HG03066 (cell line): ENCODE results near the gene AADAT.
"Not testable (repeated sequence)": the region's sequence is repeated elsewhere in the genome, so short reads cannot be mapped to it uniquely, and the experiment has no call there.

ENCODE experiments used
- ATAC-seq: cut with Tn5 transposase; IDR thresholded peaks from one replicate; pipeline ENCODE4 v1.9.1; 2021; ENCODE audit warnings: low read depth; ENCODE audit not compliant: unreplicated experiment

AADAT gene

DNA sequence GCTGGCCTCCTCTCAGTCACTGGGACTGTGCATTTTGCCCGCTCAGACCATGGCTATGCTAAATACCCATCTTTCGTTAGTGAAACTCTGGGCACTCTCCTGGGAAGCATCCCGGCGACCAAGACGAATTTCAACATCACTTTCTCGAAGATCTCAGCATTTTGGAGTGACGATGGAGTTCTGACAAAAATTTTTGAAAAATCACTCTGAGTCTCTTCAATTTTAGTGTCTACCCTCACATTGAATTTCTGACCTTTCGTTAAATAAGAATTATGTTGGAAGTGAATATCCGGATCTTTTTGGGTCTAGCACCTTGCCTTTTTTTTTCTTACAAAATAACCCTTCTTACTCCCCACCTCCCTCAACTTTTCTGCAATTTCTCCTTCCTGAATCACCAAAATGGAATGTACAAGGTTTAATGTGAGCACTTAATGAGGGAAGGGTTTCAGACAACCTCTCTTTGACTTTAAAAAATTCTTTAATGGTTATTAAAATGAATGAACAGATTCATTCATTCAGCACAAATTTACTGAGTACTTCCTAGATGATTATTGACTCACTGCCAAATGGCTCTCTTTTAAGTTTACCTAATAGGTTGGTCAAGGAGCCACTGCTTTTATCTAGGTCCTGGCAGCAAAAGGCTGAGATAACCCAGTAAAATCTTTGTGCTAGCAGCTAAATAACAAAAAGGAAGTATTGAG lies 746 bp upstream of the AADAT start:
- ATAC-seq, result no peak

DNA sequence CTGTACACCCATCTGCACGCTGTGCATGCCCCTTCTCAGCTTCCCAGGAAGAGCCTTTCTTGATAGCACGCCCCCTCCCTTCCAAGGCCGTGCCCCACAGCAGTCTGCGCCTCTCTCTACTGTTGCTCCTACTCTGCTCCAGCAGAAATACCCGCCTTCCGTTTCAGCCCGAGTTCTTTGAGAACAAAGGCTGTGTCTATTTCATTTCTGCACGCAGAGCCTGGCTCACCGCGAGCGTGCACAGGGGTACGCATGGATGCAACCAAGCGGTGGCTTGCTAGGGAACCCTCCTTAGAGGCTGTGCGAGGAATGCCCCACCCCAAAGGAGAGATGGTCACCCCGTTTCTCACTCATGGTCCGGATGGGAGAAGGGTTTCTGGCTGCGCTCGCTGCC lies 485 bp downstream of the AADAT start:
- no peak for ATAC-seq

DNA sequence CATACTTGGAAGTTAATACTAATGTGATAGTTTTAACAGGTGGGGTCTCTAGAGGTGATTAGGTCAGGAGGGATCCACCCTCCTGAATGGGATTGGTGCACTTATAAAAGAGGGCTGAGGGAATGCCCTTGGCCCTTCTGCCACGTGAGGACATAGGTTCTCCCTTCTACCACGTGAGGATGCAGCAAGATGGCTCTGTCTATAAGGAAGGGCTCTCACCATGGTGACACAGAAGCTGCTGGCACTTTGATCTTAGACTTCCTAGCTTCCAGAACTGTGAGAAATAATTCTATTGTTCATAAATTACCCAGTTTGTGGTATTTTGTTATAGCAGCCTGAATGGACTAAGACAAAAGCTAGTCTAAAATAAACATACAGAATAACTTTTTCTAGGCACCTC lies 1.0 kb downstream of the AADAT start:
- ATAC-seq, result no peak

DNA sequence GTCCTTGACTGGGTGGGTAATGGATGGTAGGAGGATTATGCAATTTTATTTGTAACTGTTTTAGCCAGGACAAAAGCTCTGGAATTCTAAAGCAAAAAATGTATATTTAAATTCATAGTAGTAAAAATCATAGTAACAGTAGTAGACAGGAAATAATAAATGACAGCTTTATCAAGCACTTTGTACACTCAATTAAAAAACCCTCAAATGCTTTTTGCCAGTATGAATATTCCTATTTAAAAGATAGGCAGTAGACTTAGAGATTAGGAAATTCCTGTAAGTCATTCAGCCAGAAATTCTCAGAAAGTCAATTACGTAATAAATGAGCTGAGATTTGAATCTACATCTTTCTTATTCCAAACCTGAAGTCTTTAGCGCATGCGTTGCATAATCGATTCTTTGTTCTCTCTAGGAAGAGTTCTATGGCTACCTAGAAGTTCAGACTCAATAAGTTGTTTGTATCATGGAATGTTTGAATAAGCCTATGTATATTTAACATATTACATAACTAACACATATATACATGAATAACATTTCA lies 2.5 kb downstream of the AADAT start:
- ATAC-seq, result no peak

DNA sequence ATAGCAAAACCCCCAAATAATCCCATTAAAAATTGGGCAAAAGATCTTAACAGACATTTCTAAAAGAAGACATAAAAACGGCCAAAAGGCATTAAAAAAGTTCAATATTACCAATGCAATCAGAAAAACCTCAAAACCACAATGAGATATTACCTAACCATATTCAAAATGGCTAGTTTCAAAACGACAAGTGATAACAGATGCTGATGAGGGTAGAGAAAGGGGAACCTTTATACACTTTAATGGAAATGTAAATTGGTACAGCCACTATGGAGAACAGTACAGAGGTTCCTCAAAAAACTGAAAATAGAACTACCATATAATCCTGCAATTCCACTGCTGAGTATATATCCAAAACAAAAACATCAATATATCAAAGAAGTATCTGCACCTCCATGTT lies 6.2 kb downstream of the AADAT start:
- no peak for ATAC-seq

DNA sequence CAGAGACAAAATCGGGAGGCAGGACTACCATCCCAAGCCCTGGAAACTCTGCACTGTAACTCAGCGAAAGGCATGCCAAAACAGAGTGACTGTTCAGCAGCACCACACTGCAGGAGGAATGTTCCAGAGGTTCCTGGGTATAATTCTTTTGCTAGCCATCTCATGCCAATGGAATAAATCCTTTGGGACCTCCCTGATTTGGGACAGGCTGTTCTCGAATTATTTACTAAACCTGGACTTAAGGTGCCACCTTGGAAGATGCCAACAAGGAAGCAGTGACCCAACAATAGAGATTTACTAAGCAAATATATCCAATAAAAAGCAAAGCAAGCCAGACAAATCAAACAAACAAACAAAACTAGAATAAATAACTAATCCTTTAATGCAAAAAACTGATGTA lies 9.3 kb downstream of the AADAT start:
- ATAC-seq, result no peak

DNA sequence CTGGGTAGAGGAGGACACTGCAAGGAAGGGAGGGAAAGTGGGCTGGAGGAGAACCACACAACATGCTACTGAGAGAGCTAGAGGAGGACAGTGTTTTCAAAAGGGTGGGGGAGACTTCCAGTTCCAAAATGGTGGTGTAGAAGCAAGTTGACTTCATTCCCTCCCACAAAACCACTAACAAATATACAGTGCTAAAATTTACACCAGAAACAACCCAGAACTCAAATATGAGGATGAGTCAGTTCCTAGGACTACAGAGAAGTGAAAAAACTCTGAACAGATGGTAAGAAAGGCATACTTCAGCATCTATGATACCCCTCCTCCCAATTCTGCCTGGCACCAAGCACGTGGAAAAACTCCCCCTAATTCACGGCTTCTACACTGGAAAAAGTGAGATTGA lies 9.8 kb downstream of the AADAT start:
- no peak for ATAC-seq

DNA sequence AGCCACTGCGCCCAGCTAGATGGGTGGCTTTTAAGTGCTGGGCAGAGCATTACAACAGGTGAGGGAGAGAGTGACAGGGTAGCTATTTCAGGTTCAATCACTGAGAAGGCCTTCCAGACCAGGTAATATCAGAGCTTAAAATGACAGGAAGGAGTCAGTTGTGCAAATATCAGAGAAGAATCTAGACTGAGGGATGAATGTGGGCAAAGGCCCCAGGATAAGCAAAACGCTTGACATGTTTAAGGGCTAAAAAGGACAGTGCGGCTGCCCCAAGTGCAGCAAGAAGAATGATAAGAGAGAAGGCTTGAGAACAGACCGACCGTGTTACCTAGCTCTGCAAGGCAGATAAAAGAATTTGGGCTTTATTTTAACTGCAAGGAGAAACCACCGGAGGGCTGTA lies 18.6 kb downstream of the AADAT start:
- no peak for ATAC-seq

DNA sequence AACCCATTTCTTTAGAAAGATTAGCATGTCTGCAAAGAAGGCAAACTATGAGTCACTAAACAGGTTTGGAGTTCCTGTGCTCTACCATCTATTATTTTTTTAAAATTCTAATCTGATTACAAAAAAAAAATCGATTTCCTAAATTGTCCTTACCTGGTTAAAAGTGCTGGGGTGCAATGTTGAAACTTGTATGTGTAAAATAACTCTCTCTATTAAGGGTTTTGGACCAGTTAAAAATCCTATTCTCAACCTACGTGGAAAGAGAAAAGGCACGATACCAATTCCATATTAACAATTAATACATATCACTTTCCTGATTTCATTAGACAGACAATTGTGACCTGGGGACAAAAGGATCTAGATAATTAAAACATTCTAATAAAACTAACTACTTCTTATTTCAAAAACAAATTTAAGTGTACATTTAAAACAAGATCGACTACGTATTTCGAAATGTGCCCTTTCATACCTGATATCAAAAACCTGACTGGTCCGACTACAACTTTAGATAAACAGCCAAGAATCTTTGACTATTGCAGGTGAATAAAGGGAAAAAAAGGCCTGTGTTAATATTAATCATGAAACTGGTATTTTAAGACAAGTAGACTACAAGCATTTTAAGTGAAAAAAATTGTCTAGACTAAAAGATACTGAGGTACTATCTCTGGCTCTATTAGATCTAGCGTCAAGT lies 21.2 kb downstream of the AADAT start:
- no peak for ATAC-seq

DNA sequence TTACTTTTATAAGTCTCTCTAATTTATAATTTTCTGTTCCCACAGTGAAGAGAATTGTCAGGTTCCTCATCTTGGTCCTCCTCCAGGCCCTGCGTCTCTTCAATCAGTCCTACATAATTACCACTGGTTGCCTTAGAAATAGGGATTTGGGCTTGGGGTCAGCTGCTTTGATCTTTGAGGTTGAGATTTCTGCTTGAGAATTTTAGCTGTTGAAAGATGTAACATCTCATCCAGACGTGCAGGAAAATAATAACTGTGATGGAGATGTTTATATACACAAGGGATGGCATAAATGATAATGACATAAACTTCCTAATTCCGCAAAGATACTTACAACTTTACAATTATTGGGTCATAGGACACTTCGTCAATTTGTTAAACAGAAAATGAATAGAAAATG lies 30.3 kb downstream of the AADAT start:
- ATAC-seq, result no peak

DNA sequence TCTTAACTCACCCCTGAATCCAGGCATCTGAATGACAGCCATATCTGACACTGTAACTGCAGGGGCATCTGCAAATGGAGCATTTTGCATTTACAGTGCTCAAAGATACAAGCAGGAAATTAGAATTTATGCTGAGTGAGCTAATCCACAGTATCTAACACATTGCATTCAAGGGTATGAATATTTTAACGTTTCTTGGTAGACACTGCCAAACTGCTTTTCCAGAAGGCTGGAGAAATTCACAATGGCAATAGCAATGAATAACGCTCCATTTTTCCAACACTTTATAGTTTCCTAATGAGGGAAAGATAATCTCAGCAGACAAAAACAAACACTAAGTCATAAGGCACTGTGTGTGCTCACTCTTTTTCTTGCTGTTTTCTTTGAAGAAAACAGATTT lies 30.9 kb downstream of the AADAT start:
- no peak for ATAC-seq

DNA sequence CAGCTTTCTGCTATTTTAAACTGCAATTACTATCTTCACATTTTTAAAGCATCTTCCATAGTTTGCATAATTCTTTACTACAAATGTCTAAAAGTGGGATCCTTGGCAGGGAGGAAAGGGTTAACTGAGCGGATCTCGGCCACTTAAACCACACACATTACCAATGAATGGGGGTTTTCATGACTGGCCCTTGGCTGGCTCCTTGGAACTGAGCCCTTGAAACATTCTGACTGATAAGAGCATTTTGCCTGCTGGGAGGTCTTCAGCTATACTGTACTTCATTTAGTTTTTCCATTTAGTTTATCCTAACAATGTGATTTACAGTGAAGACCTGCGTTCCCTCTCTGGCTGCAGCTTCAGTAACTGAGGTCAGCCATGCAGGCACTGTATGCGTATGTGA lies 31.9 kb downstream of the AADAT start:
- ATAC-seq, result no peak

DNA sequence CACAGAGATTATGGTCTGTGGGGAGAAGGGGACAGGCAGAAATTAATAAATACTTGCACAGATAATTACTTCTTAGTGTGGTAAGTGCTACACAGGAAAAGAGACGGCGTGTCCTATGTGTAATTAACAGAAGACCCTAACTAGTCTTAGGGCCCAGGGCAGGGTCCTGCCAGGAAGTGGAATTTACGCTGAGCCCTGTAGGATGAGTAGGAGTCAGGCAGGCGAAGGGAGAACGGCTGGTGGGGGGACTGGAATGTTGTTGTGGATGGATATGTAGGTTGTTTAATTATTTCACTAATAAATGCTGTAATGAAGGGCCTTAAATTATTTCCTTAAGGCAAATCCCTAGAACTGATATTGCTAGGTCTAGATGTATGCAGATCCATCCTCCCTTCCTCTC lies 36.8 kb downstream of the AADAT start:
- ATAC-seq, result no peak

DNA sequence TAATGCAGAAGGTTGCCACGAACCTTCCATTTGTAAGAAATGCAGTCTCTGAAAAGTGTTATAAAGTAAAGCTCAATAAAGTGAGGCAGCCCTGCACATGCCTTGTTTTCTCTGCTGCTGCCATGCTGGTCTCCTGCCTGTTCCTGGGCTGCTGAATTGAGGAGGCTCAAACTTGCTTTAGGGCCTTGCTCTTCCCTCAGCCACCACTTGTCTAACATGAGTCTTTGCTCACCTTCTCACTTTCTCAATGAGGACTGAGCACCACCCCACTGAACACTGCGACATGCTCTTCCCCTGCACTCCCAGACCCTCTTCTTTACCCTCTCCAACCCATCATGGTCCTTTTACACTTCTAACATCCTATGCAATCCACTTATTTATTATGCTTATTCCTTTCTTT lies 38.4 kb downstream of the AADAT start:
- ATAC-seq, result no peak

DNA sequence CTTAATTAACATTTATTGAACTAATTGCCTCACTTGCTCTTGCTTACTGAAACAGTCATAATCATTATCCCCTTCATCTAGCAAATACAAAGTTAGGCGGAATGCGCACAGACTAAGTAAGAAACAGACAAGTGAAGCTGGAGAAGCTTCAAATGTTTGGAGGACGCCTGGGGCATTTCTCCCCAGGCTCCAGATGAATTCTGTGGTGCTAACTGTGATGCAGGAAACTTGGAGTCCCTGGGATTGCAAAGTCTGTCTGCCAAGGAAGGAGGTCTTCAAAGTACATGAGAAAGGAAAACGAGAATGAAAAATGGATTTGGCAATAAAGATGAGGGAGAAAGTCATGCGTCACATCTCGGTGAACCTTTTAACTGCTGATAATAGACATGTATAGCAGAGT lies 40.0 kb downstream of the AADAT start:
- ATAC-seq, result no peak

DNA sequence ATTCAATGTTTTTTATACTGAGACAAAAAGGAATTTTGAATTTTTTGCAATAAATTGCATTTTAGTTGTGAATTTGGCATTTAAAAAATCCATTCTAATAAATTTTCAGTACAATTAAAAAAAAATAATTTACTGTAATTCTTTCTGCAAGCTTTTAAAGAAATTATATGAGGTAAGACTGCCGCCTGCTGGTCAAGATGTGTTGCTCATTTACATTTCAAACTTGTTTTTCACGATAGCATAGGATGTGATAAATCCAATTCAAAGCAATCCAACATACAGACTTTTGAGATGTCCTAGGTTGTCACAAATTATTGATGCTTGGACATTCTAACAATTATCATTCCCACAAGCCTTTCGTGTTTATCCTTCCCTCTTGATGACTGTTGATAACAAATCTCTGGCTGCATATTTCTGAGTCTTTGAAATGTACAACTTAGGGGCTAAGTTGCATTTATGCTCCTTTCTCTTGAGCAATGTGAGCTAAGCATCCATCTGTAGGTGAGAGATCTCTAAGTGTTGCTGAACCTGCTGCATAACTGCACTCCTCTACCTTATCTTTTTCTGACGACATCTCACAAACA lies 41.9 kb downstream of the AADAT start:
- ATAC-seq, result no peak

DNA sequence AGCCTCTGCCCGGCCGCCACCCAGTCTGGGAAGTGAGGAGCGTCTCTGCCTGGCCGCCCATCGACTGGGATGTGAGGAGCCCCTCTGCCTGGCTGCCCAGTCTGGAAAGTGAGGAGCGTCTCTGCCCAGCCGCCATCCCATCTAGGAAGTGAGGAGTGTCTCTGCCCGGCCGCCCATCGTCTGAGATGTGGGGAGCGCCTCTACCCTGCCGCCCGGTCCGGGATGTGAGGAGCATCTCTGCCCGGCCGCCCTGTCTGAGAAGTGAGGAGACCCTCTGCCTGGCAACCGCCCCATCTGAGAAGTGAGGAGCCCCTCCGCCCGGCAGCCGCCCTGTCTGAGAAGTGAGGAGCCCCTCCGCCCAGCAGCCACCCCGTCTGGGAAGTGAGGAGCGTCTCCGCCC lies 43.6 kb downstream of the AADAT start:
- not testable (repeated sequence) for ATAC-seq

DNA sequence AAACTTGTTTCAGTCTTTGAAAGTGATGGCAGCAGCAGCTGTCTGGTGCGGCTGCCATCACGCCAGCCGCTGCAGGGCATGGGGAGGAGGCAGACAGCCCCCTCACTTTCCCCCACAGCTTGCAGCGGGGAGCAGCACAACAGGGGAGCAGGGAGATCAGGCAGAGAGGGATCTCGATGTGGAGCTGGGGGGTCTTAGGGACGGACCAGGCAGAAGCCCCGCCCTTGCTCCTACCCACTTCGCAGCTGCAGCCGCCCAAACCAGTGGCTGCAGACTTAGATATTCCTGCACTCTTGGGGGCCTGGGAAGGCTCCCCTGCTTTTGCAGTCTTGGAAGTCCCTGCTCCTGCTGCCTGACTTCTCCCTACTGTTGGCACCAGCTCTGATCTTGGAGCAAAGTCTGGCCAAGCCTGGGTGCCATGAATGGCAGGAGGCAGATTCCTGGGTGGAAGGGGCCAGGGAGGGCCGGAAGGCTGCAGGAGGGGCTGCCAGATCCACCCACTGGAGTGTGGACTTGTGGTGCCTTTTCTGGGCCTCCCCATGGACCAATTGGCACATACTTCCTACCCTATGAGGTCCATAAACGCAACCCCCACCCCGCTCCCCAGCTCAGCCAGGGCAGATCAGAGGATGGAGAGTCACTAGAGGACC lies 49.6 kb downstream of the AADAT start:
- no peak for ATAC-seq

DNA sequence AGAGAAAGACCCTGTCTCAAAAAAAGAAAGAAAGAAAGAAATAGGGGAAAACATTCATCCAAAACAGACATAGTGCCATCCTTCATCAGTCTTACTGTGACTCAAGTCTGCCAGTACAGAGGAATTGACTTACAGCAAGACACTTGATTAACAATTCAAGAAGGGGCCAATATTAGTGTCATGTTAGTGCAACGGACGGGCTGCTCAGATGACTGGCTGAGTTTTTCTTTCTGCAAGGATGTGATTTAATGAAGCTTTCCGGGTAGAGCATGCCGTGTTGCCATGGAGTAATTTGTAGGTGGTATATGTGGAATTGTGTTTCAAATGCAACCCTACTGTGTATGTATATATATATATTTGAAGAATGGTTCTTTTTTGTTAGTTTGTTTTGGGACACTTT lies 51.0 kb downstream of the AADAT start:
- ATAC-seq, result no peak

DNA sequence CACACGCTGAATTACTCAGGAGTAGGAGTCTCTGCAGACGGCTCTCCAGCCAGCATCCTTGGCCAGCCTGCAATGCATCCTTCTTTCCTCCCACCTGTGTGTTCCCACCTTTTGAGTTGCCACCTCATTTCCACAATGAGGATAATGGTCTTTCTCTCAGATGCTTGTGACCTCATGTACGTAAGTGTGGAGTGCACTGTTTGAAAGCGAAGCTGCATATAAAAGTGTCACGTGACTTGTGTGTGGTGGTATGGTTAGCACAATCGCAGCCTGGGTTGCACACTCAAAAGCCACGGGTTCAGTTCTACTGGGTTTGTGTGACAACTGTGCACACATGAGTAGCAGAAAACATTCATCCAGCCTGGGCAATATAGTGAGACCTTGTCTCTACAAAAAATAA lies 51.5 kb downstream of the AADAT start:
- ATAC-seq, result no peak

DNA sequence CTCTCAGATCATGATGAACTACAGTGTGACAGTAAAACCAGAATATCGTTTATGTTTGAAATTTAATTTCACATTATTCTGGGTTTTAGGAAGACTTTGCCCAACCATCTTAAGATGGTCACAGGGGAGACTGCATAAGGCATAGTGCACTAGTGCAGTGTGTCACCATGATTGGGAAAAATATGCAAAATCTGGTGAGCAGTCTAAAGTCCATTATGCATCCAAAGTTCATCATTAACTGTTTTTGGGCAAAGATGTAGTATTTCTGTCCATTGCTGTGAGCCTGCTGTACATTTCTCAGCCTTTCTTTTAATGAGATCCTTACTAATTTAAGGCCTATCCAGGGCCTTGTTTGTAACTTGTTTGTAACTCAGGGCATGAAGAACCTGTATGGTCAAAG lies 52.3 kb downstream of the AADAT start:
- ATAC-seq, result no peak
